ENCODE data around the gene TEX19.

TEX19 gene

GRCh38 chr17:82412535-82413520, 53.8 kb downstream of the TEX19 start:
- no peak for DNase-seq
